Muscle of leg (tissue), 11 donors: ENCODE data around the gene EML6. TPM values are rescaled to one million over a fixed set of nuclear protein-coding genes. Genes with fewer than 3 reads are reported as not detected.
"Not testable (repeated sequence)": the region's sequence is repeated elsewhere in the genome, so short reads cannot be mapped to it uniquely, and the experiment has no call there.

Experiments
- DNase-seq: peaks from one replicate; pipeline ENCODE4 v3.0.0; 2013
- H3K27ac ChIP-seq: one replicate; pipeline ENCODE4 v1.5.1; 2013; ENCODE audit warnings: mild to moderate bottlenecking, low read length, control low read depth
- H3K27me3 ChIP-seq: one replicate; pipeline ENCODE4 v1.6.1; 2013; ENCODE audit warnings: low read length; ENCODE audit not compliant: control insufficient read depth, insufficient read depth
- H3K36me3 ChIP-seq: one replicate; pipeline ENCODE4 v1.6.1; 2013; ENCODE audit warnings: low read length; ENCODE audit not compliant: control insufficient read depth, insufficient read depth
- H3K4me1 ChIP-seq: one replicate; pipeline ENCODE4 v1.6.1; 2013; ENCODE audit warnings: low read length; ENCODE audit not compliant: control insufficient read depth, insufficient read depth
- H3K4me3 ChIP-seq: one replicate; pipeline ENCODE4 v1.5.1; 2013; ENCODE audit warnings: low read length, control low read depth
- H3K9me3 ChIP-seq: replicated peaks from 2 replicates; pipeline ENCODE4 v1.6.1; 2013; ENCODE audit warnings: low read depth, low read length; ENCODE audit not compliant: control insufficient read depth
- WGBS: methylation state at CpG from one replicate; pipeline ENCODE4 v1.1.5; 2013; ENCODE audit warnings: missing lambda C conversion rate; ENCODE audit not compliant: insufficient coverage; 5-methylcytosine and 5-hydroxymethylcytosine counted together
- polyA plus RNA-seq, 8 donors: library from polyadenylated mRNA; unstranded; fragments of 120-200 nt; gene quantifications; one replicate each; pipeline versions ENCODE4 v1.2.1 to v1.2.3, GENCODE V29; 2013; ENCODE audit warnings: inconsistent platforms in 1 of 8, low replicate concordance in 1 of 8; ENCODE audit not compliant: insufficient read length in 8 of 8, insufficient read depth in 1 of 8
- total RNA-seq: library from RNA; stranded (reverse); fragments of 120-200 nt; gene quantifications from one replicate; pipeline ENCODE4 v1.2.4, GENCODE V29; 2013

The EML6 gene
- total and polyA plus RNA-seq, 9 donors, result 11.2 to 32.1 (median 18.8) TPM

DNA sequence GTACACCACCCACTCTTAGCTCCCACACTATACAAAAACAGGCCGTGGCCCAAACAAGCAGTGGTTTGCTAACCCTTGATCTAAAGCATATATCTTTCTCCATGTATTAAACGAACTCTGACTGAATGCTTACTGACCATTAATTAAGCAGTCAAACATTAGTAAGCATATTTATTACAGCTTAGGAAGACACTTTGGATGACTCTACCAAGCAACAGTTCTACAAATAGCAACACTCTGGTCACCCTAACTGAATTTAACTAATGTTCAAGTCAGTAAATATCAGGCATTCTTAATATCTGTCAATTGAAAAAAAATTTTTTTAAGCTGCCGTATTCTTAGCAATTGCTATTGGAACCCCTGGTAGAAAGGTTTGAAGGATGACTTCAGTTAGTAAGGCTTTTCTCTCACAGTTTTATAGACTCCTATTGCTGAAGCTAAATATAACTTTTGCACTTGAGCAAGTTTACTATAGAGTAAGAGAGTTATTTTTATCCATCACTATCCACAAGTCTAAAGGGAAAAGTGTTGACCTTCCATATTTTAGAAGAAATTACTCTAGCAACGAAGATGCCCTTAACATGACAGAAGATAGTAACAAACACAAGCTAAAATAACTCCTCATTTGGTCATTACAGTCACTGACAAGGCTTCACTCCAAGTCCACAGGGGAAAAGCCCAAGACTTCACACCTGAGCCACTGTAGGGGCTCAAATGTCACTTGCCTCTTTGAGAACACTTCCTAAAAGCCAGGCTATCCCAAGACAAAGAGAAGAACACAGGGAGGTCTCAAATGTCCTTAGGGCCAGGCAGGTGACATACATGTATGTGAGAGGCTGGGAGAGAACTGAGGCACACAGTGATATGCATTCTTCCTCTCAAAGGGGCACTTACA is 252.4 kb downstream of the EML6 start:
- peak; percentile 36 for DNase-seq

DNA sequence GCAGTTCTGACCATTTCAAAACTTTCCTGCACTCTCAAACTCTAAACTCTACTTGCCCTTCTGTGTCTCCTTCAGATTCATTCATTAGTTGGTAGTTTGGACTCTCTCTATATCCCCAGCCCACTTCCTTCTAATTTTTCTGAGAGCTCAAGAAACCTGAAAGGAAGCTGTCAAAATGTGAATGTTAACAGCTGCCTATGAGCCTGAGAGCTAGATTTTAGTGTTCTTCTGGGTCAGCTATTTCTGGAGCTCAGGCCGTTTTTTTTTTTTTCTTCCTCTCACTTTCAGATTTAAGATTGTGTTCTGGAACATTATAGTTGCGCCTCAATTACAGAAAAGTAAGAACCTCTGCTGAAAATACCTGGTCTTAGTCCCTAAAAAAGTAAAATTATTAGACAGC is 253.7 kb downstream of the EML6 start:
- peaks cover 10% of the 10 kb centered on the region for H3K4me1 ChIP-seq
- H3K9me3 ChIP-seq, result no peaks in the 10 kb centered on the region
- no peak overlapping the region for H3K4me3 ChIP-seq
- peak; percentile 48 for DNase-seq
- H3K36me3 ChIP-seq, result peaks cover 11% of the 10 kb centered on the region
- WGBS, result no CpG with 5 or more reads among the region's 2 CpGs
- H3K27me3 ChIP-seq, result no peaks in the 10 kb centered on the region
- H3K27ac ChIP-seq, result peak overlapping the region; percentile 39

More for the DNA sequence above, 252.4 kb downstream of the EML6 start:
- H3K27ac ChIP-seq, result peak overlapping the region; percentile 83
- H3K4me3 ChIP-seq, result no peak overlapping the region
- WGBS, result 100% methylated on average over 1 of the region's 4 CpGs
- peaks cover 10% of the 10 kb centered on the region for H3K4me1 ChIP-seq
- H3K9me3 ChIP-seq, result no peaks in the 10 kb centered on the region
- no peaks in the 10 kb centered on the region for H3K27me3 ChIP-seq
- H3K36me3 ChIP-seq, result peaks cover 16% of the 10 kb centered on the region

DNA sequence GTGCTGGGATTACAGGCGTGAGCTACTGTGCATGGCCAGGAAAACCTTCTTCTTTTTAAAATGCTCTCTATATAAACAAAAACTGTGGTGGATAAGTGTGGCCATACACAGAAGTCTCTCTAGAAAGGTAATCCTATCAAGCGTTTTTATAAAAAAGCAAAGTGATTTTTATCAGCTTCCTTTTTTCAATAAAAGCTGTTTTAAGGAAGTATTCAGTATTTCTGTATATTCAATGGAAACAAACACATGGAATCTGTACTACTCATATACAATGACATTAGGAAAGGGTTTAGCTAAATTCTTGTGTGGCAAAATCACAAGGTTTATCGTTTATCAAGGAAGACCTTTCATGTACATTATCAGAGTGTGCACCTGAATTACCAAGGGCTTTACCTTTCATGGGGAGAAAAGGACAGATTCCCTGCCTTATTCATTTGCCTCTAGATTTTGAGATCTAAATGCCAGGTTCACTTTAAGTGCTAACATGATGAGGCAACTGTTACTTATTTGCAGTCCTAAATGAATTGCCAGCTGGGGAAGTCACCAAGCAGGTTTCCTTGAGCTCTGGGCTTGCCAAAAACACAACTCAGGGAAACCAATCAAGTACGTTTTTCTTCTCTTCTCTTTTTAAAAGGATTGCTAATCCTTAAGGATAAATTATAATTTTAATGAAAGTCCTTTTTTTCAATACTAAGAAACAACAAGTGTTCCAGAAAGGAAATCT is 256.0 kb downstream of the EML6 start:
- DNase-seq, result peak; percentile 84
- Histone ChIP-seq H3K4me1 (peaks cover 10% of the 10 kb centered on the region), H3K27ac (peak overlapping the region; percentile 38)

DNA sequence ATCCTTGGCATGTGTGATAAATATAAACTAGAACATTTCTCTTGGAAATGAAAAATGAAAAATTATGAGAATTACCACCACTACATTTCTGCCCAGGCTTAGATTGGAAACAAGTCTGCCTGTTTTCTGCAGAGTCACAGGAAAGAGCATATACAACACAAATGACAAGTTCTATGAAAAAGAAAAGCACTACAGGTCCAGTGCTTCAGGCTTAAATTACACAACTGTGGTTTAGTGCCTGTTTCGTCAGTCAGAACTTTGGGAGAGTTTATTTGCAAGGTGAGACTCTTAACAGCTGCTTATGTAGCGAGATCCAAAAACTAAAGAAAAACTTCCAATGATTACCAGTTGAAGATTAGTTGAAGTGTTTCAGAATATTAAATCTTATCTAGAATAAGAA is 257.9 kb downstream of the EML6 start:
- no CpG with 5 or more reads among the region's 2 CpGs for WGBS
- Histone ChIP-seq H3K27me3 (no peaks in the 10 kb centered on the region), H3K36me3 (peaks cover 16% of the 10 kb centered on the region), H3K4me3 (no peak overlapping the region), H3K4me1 (peaks cover 6% of the 10 kb centered on the region), H3K9me3 (no peaks in the 10 kb centered on the region), H3K27ac (no peak overlapping the region)
- no peak for DNase-seq

More for the DNA sequence above, 256.0 kb downstream of the EML6 start:
- 60% methylated on average over 1 of the region's 4 CpGs for WGBS
- Histone ChIP-seq H3K4me3 (no peak overlapping the region), H3K36me3 (peaks cover 5% of the 10 kb centered on the region), H3K9me3 (no peaks in the 10 kb centered on the region), H3K27me3 (no peaks in the 10 kb centered on the region)

DNA sequence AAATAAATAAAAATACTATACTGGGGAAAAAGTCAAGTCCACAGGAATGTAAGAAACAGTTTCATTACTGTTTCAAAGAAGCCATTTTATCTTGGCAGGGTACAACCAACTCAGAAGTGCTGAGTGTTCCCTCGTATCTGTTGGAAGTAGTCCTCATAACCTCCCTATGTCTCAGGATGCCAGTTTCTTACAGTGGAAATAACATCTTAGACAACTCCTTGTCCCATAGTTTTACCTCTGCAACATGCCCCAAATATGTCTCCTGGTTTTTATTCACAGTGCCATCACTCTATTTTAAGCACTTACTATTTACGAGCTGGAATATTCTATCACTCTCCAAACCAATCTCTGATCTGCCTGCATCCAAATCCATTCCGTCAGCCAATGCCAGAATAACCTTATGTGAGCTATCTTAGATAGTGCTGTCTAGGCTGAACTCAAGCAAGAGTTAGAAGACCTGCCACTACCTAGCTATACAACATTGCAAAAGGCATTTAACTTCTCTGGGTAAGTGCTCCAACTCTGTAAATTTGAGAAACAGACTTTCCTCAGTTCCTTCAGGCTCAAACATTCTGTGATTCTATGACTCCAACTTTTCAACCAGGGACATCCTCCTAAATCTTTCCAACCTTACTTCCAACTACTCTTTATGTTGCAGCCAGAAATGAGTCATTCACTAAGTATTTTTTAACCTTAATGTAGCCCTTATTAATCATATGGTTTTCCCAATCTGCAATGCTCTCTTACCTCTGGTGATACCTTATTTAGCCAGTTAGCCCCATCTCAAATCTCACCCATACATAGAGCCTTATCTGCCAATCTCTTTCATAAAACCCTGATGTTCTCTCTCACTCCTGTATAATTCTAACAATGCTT is 260.1 kb downstream of the EML6 start:
- Histone ChIP-seq H3K27ac (peak overlapping the region; percentile 33), H3K36me3 (peaks cover 21% of the 10 kb centered on the region), H3K9me3 (no peaks in the 10 kb centered on the region), H3K27me3 (no peaks in the 10 kb centered on the region), H3K4me3 (no peak overlapping the region), H3K4me1 (peaks cover 3% of the 10 kb centered on the region)
- DNase-seq, result peak; percentile 72
- WGBS, result 57% methylated on average over 1 of the region's 3 CpGs

DNA sequence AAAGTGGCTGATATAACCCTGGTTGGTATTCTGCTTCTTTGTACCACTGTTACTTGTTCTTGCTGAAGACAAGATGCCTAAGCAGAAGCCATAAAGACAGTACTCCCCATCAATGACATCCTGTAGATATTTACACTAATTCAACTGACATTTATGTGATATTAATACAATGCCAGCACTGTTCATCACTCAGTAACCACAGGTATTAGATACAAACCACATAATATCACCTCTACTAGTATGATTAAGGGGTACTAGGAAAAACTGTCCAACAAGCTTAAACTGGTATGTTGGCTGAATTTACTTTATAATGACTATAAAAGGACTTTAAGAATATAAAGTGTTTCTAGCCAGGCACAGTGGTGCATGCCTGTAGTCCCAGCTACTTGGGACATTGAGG is 261.0 kb downstream of the EML6 start:
- no peak overlapping the region for H3K27ac ChIP-seq
- H3K4me1 ChIP-seq, result peaks cover 3% of the 10 kb centered on the region
- H3K36me3 ChIP-seq, result peaks cover 21% of the 10 kb centered on the region
- H3K4me3 ChIP-seq, result no peak overlapping the region
- no peak for DNase-seq
- no peaks in the 10 kb centered on the region for H3K27me3 ChIP-seq
- no peaks in the 10 kb centered on the region for H3K9me3 ChIP-seq

DNA sequence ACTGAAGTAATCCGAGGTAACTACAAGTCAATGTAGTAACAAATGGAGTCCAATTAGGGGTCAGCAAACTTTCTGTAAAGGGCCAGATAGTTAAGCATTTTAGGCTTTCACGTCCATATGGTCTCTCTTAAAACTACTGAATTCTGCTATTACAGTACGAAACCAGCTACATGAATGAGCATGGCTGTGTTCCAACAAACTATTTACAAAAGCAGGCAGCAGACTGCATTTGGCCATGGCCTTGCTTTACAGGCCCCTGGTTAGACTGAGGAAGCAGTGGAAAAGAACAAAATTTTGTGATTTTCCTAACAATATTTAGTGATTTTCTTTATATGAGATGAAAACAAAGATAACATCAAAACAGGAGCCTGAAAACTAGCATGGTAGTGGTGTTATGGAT is 262.8 kb downstream of the EML6 start:
- peaks cover 19% of the 10 kb centered on the region for H3K36me3 ChIP-seq

DNA sequence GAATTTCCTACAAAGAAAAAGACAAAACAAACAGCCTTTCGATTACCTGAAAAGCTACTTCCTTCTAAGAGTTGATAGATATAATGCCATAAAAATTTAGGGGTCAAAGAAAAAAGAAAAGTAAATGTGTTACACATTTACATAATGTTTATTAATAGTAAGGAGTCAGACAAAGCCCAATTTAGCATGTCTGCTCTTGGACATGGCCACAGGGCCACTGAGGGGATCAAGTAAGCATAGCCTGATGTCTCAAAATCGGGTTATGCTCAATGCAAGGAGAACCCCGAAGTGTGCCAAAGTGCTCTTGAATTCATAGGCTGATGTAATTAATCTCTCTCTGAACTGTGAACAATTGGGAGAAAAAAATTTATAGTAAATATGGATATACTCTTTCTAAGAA is 265.1 kb downstream of the EML6 start:
- DNase-seq, result no peak
- Histone ChIP-seq H3K9me3 (no peaks in the 10 kb centered on the region), H3K36me3 (peaks cover 16% of the 10 kb centered on the region), H3K4me3 (no peak overlapping the region), H3K27me3 (no peaks in the 10 kb centered on the region), H3K27ac (no peak overlapping the region), H3K4me1 (peaks cover 2% of the 10 kb centered on the region)
- 67% methylated on average over 1 of the region's 3 CpGs for WGBS

More for the DNA sequence above, 262.8 kb downstream of the EML6 start:
- Histone ChIP-seq H3K27ac (no peak overlapping the region), H3K4me1 (peaks cover 2% of the 10 kb centered on the region), H3K27me3 (no peaks in the 10 kb centered on the region), H3K9me3 (no peaks in the 10 kb centered on the region), H3K4me3 (no peak overlapping the region)
- 24% methylated on average over 2 of the region's 3 CpGs for WGBS
- peak; percentile 43 for DNase-seq

DNA sequence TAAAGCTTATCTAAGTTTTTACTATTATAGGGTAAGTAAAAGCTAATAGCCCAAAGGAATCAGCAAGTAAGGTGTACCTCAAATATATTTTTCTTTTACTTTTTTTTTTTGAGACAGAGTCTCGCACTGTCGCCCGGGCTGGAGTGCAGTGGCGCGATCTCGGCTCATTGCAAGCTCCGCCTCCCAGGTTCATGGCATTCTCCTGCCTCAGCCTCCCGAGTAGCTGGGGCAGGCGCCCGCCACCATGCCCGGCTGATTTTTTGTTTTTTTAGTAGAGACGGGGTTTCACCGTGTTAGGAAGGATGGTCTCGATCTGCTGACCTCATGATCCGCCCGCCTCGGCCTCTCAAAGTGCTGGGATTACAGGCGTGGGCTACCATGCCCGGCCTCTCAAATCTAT is 267.2 kb downstream of the EML6 start:
- H3K36me3 ChIP-seq, result peaks cover 11% of the 10 kb centered on the region
- not testable (repeated sequence) for H3K9me3 ChIP-seq, H3K27me3 ChIP-seq, H3K4me1 ChIP-seq, H3K27ac ChIP-seq, DNase-seq, H3K4me3 ChIP-seq
- 97% methylated on average over 6 of the region's 19 CpGs for WGBS
